ENCODE data around the gene TSPAN5.

TSPAN5 gene

GRCh38 chr4:98643755-98644154 lies 14.7 kb downstream of the TSPAN5 start:
- no peak for DNase-seq (ENCODE audit: low read depth in 2 of 2)

- DNase-seq (ENCODE audit: low read depth in 2 of 2), result no peak
Observed at GRCh38 chr4:98642991-98643426, 15.4 kb downstream of the TSPAN5 start.

GRCh38 chr4:98641906-98642668 lies 16.3 kb downstream of the TSPAN5 start:
- DNase-seq (ENCODE audit: low read depth in 2 of 2), result no peak

GRCh38 chr4:98641376-98641775 lies 17.0 kb downstream of the TSPAN5 start:
- DNase-seq (ENCODE audit: low read depth in 2 of 2), result no peak

- no peak for DNase-seq (ENCODE audit: low read depth in 2 of 2)
Observed at GRCh38 chr4:98639523-98639922, 18.9 kb downstream of the TSPAN5 start.

- no peak for DNase-seq (ENCODE audit: low read depth in 2 of 2)
Observed at GRCh38 chr4:98639108-98639507, 19.3 kb downstream of the TSPAN5 start.

GRCh38 chr4:98638661-98639060 lies 19.8 kb downstream of the TSPAN5 start:
- no peak for DNase-seq (ENCODE audit: low read depth in 2 of 2)

- no peak for DNase-seq (ENCODE audit: low read depth in 2 of 2)
Observed at GRCh38 chr4:98634061-98634460, 24.4 kb downstream of the TSPAN5 start.

- DNase-seq (ENCODE audit: low read depth in 2 of 2), result no peak
Observed at GRCh38 chr4:98633159-98633558, 25.3 kb downstream of the TSPAN5 start.

GRCh38 chr4:98632258-98632657 lies 26.2 kb downstream of the TSPAN5 start:
- no peak for DNase-seq (ENCODE audit: low read depth in 2 of 2)

- no peak for DNase-seq (ENCODE audit: low read depth in 2 of 2)
Observed at GRCh38 chr4:98631506-98631905, 26.9 kb downstream of the TSPAN5 start.

GRCh38 chr4:98630737-98631454 lies 27.5 kb downstream of the TSPAN5 start:
- DNase-seq (ENCODE audit: low read depth in 2 of 2), result no peak

GRCh38 chr4:98627531-98628257 lies 30.7 kb downstream of the TSPAN5 start:
- DNase-seq (ENCODE audit: low read depth in 2 of 2), result no peak

GRCh38 chr4:98626350-98626749 lies 32.1 kb downstream of the TSPAN5 start:
- DNase-seq (ENCODE audit: low read depth in 2 of 2), result no peak

- no peak for DNase-seq (ENCODE audit: low read depth in 2 of 2)
Observed at GRCh38 chr4:98625920-98626319, 32.5 kb downstream of the TSPAN5 start.

- no peak for DNase-seq (ENCODE audit: low read depth in 2 of 2)
Observed at GRCh38 chr4:98625399-98625798, 33.0 kb downstream of the TSPAN5 start.

GRCh38 chr4:98624642-98625041 lies 33.8 kb downstream of the TSPAN5 start:
- no peak for DNase-seq (ENCODE audit: low read depth in 2 of 2)

- no peak for DNase-seq (ENCODE audit: low read depth in 2 of 2)
Observed at GRCh38 chr4:98624144-98624543, 34.3 kb downstream of the TSPAN5 start.

- no peak for DNase-seq (ENCODE audit: low read depth in 2 of 2)
Observed at GRCh38 chr4:98623126-98623802, 35.1 kb downstream of the TSPAN5 start.

GRCh38 chr4:98620087-98620784 lies 38.2 kb downstream of the TSPAN5 start:
- DNase-seq (ENCODE audit: low read depth in 2 of 2), result no peak

GRCh38 chr4:98619180-98619579 lies 39.2 kb downstream of the TSPAN5 start:
- no peak for DNase-seq (ENCODE audit: low read depth in 2 of 2)

Measured in activated CD4-positive, alpha-beta T cell treated with anti-CD3 and anti-CD28 coated beads for 24 hours (primary cell).